HepG2 (cell line): ENCODE data around the gene ARHGAP5. TPM values are rescaled to one million over a fixed set of nuclear protein-coding genes. Genes with fewer than 3 reads are reported as not detected.

ENCODE experiments used
- ATAC-seq: fragments of 200-7000 bp; cut with Tn5 transposase; 3 replicates; pipeline ENCODE4 v1.9.1; 2020; ENCODE audit warnings: mild to moderate bottlenecking, moderate library complexity
- BruUV-seq: library from RNA; stranded (reverse); fragments of 400-500 nt; replicated peaks from 2 replicates; lab custom pipeline; 2021; lab: Mats Ljungman, UMichigan
- CTCF ChIA-PET: fragments of 300-600 bp; formaldehyde crosslinking; extraction: SDS; loops from one replicate; lab custom pipeline; 2021; ENCODE audit warnings: low total read pairs, inconsistent platforms, low intra/inter-chr PET ratio; lab: Yijun Ruan, JAX
- POLR2A ChIA-PET: fragments of 350-600 bp; sonication (Branson Sonifier 250); formaldehyde crosslinking; loops from one replicate; lab custom pipeline; 2020; ENCODE audit warnings: antibody characterized with exemption, inconsistent platforms; lab: Yijun Ruan, JAX
- DNase-seq: peaks from one replicate; pipeline ENCODE4 v3.0.0-alpha.2; 2015; ENCODE audit warnings: low spot score
- FAIRE-seq: peaks from 3 replicates; lab custom pipeline; 2011; peaks lifted over from hg19 to GRCh38; lab: Jason Lieb, UNC
- H2AFZ ChIP-seq: one replicate; pipeline ENCODE4 v1.6.1; 2011; ENCODE audit warnings: low read length, inconsistent platforms
- H3K27ac ChIP-seq: fragments of 300-600 bp; 3 replicates; pipeline ENCODE4 v1.8.0; 2011; ENCODE audit warnings: mixed run types, mild to moderate bottlenecking, mixed read lengths, low read length, inconsistent platforms; ENCODE audit not compliant: insufficient read depth; ENCODE audit errors: extremely low read length
- H3K27me3 ChIP-seq, 2 experiments: fragments of 200-600 bp in 1 of 2; 2 replicates in 1 of 2; 3 replicates in 1 of 2; pipeline versions ENCODE4 v1.6.0 to v1.8.0; 2011; ENCODE audit warnings: low read length in 2 of 2, mild to moderate bottlenecking in 2 of 2, moderate library complexity in 2 of 2, inconsistent platforms in 1 of 2; ENCODE audit not compliant: insufficient read depth in 2 of 2, control insufficient read depth in 1 of 2
- H3K36me3 ChIP-seq, 2 experiments: fragments of 200-600 bp in 1 of 2; replicated peaks in 1 of 2; 2 replicates in 1 of 2; 3 replicates in 1 of 2; pipeline versions ENCODE4 v1.5.1 to v1.8.0; 2011; ENCODE audit warnings: low read length in 2 of 2, inconsistent platforms in 1 of 2; ENCODE audit not compliant: insufficient read depth in 2 of 2, control insufficient read depth in 1 of 2
- H3K4me1 ChIP-seq: 2 replicates; pipeline ENCODE4 v1.5.1; 2012; ENCODE audit warnings: low read length, inconsistent platforms; ENCODE audit not compliant: insufficient read depth
- H3K4me2 ChIP-seq: 2 replicates; pipeline ENCODE4 v1.6.0; 2011; ENCODE audit warnings: low read depth, low read length, inconsistent platforms
- H3K4me3 ChIP-seq, 3 experiments: fragments of 200-600 bp in 1 of 3; sonication (generic), shearing (Covaris generic) in 1 of 3; replicated peaks in 1 of 3; 2 replicates each; pipeline ENCODE4 v1.5.1; 2011 to 2016; ENCODE audit warnings: low read length in 3 of 3, inconsistent platforms in 2 of 3, low read depth in 2 of 3, mild to moderate bottlenecking in 2 of 3, control low read depth in 1 of 3, mixed read lengths in 1 of 3; ENCODE audit not compliant: insufficient read depth in 1 of 3
- H3K79me2 ChIP-seq: one replicate; pipeline ENCODE4 v1.6.1; 2011; ENCODE audit warnings: low read length, inconsistent platforms; ENCODE audit not compliant: insufficient read depth
- H3K9ac ChIP-seq: 2 replicates; pipeline ENCODE4 v1.6.0; 2011; ENCODE audit warnings: mild to moderate bottlenecking, low read depth, low read length, inconsistent platforms; ENCODE audit not compliant: insufficient read depth
- H3K9me3 ChIP-seq: 2 replicates; pipeline ENCODE4 v1.5.1; 2012; ENCODE audit warnings: mild to moderate bottlenecking, low read length
- H4K20me1 ChIP-seq: 2 replicates; pipeline ENCODE4 v1.6.0; 2011; ENCODE audit warnings: inconsistent platforms, mild to moderate bottlenecking, low read length, moderate library complexity; ENCODE audit not compliant: insufficient read depth
- ATF6 ChIP-seq: sonication (generic); formaldehyde crosslinking; conservative IDR thresholded peaks from 2 replicates; pipeline ENCODE4 v1.4.0; 2020; ENCODE audit warnings: missing genetic modification reagents
- HNRNPK ChIP-seq: fragments of 200-400 bp; formaldehyde crosslinking; IDR thresholded peaks from 2 replicates; pipeline ENCODE4 v1.6.1; 2018; ENCODE audit warnings: low read length, low read depth, moderate library complexity, mild to moderate bottlenecking; ENCODE audit not compliant: poor library complexity, severe bottlenecking
- MED1 ChIP-seq: sonication (generic); formaldehyde crosslinking; IDR thresholded peaks from 2 replicates; pipeline ENCODE4 v1.4.0; 2020; ENCODE audit warnings: missing genetic modification reagents
- PREB ChIP-seq: sonication (generic); formaldehyde crosslinking; IDR thresholded peaks from 2 replicates; pipeline ENCODE4 v1.4.0; 2020; ENCODE audit warnings: missing genetic modification reagents
- RFX3 ChIP-seq: IDR thresholded peaks from 2 replicates; pipeline ENCODE4 v1.6.1; 2016; ENCODE audit warnings: missing biosample characterization, missing genetic modification reagents
- ZKSCAN8 ChIP-seq: IDR thresholded peaks from 2 replicates; pipeline ENCODE4 v1.6.1; 2016; ENCODE audit warnings: borderline replicate concordance, missing genetic modification reagents, missing compliant biosample characterization
- ZNF121 ChIP-seq: sonication (generic); formaldehyde crosslinking; IDR thresholded peaks from 2 replicates; pipeline ENCODE4 v1.5.0; 2020; ENCODE audit warnings: mild to moderate bottlenecking, missing genetic modification reagents
- ZNF350 ChIP-seq: sonication (generic); formaldehyde crosslinking; IDR thresholded peaks from 2 replicates; pipeline ENCODE4 v1.4.0; 2020; ENCODE audit warnings: mild to moderate bottlenecking, low read depth, missing genetic modification reagents, borderline replicate concordance
- ZSCAN29 ChIP-seq: sonication (generic); formaldehyde crosslinking; conservative IDR thresholded peaks from 2 replicates; pipeline ENCODE4 v1.4.0; 2020; ENCODE audit warnings: mild to moderate bottlenecking, missing genetic modification reagents
- WGBS: methylation state at CpG from one replicate; pipeline ENCODE4 v1.1.6; 2017; ENCODE audit warnings: low lambda C conversion rate; 5-methylcytosine and 5-hydroxymethylcytosine counted together
- in situ Hi-C: cut with HindIII; loops from 2 replicates; pipeline ENCODE4 v1.10.0; 2017; ENCODE audit warnings: low pct_unique_long_range_greater_than_20kb; ENCODE audit not compliant: extremely low pct_ligation_motif_present
- intact Hi-C: fragments of 100-400 bp; cut with micrococcal nuclease; formaldehyde crosslinking; loops from one replicate; pipeline ENCODE4 v1.10.0; 2022; ENCODE audit not compliant: unreplicated experiment
- polyA plus RNA-seq, 8 experiments: library from polyadenylated mRNA; depleted of rRNA in 3 of 8; stranded (reverse) in 7 of 8; unstranded in 1 of 8; fragments of >200 nt; fragmentation: Illumina TruSeq in 4 of 8; extraction: Trizol in 4 of 8; gene quantifications; 2 replicates each; pipeline versions ENCODE4 v1.2.1 to v1.2.3, GENCODE V29; 2011 to 2016; ENCODE audit warnings: low read depth in 4 of 8, missing spikeins in 1 of 8, mixed read lengths in 1 of 8; ENCODE audit not compliant: insufficient read depth in 1 of 8
- total RNA-seq, 5 experiments: library from RNA; depleted of rRNA; stranded (reverse); fragments of >200 nt; fragmentation: Illumina TruSeq; extraction: Trizol; gene quantifications; 2 replicates each; pipeline ENCODE4 v1.2.3, GENCODE V29; 2016; ENCODE audit warnings: low read depth in 1 of 5
- TF ChIP-seq, protein P1 (sequence below), 2 experiments: sonication (generic) in 1 of 2; formaldehyde crosslinking in 1 of 2; IDR thresholded peaks; 2 replicates each; pipeline versions ENCODE4 v1.6.1 to v1.9.0; 2014 to 2022; ENCODE audit warnings: antibody characterized with exemption in 1 of 2, borderline replicate concordance in 1 of 2, inconsistent platforms in 1 of 2, low read depth in 1 of 2, missing genetic modification reagents in 1 of 2

ARHGAP5 gene
- total and polyA plus RNA-seq, 2 of the 13 experiments (the other 11 are each of a cell fraction or from before 2014, with no cell fraction given): 33.7 to 144 TPM

DNA sequence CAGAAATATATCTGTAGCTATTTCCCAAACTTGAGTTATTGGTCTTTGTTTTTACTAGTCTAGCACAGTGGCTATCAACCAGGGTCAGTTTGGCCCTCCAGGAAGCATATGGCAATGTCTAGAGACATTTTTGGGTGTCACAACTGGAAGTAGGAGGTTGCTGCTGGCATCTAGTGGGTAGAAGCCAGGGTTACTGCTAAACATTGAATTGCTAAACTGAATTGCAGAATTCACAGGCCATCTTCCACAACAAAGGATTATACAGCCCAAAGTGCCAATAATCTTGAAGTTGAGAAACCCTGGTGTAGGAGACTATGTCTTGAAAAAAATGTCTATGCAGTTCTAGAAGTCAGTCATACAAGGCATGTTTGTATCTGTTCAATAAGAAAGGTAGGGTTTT lies 27.7 kb downstream of the ARHGAP5 start (continued):
- TF ChIP-seq MED1 (CRISPR knock-in tag): no peak
- TF ChIP-seq, all 625 proteins: peak for 5

DNA sequence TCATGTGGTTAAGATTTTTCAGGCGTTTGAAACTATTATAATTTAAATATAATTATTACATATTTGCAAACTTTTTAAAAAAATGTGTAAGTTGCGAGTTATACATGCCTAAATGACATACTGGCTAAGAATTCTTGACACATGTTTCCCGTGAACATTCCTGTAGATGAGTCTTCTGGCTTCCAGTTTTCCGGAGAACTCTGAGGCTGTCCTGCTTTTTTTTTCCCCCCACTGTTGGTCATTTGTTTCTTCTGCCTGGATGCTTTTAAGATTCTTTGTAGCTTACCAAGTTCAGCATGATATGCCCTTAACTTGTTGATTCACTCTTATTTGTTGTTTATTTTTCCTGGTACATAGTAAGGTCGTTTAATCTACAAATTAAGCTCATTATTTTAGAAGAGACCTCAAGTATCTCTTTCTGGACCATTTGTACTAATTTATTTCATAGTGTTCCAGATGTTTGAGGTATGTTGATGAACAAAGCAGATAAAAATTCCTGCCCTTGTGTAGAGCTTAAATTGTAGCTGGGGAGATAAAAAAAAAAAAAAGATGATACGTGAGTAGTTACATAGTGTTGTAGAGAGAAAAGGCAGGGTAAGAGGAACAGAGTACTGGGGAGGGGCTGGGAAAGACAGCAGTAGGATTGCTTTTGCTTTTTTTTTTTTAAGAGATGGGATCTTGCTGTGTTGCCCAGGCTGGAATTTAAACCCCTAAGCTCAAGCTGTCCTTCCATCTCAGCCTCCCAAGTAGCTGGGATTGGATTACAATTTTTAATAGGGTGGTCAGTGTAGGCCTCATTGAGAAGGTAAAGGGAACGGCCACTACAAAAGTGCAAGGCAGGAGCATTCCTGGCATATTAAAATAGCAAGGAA lies 32.8 kb downstream of the ARHGAP5 start:
- Histone ChIP-seq H3K79me2 (peaks cover 85% of the 10 kb centered on the region), H3K9ac (no peak overlapping the region), H3K9me3 (no peaks in the 10 kb centered on the region), H3K4me3 (no peak overlapping the region), H3K27ac (no peak overlapping the region), H4K20me1 (peaks cover 21% of the 10 kb centered on the region), H3K36me3 (peaks cover 1 to 4% of the 10 kb centered on the region in 2 experiments; a peak in 2 of 5 replicates), H3K4me1 (peaks cover 17% of the 10 kb centered on the region), H3K4me2 (no peak overlapping the region), H2AFZ (no peak overlapping the region), H3K27me3 (no peaks in the 10 kb centered on the region)
- 95% methylated on average over 7 of the region's 7 CpGs for WGBS
- FAIRE-seq (no peak), DNase-seq (no peak), ATAC-seq (no peak)
- ChIA-PET POLR2A (interaction anchor here (0.8 kb wide), 1 partner anchor 33 kb away, joined by 4 read pairs; no protein-coding TSS in a partner anchor), CTCF (no interaction called here)
- TF ChIP-seq ATF6 (CRISPR knock-in tag) (no peak), HNRNPK (peak; percentile 34), PREB (no peak), ZNF121 (CRISPR knock-in tag) (peak; percentile 91), ZKSCAN8 (CRISPR knock-in tag) (0 out of 2 replicates have a peak, but pooled peaks have one; percentile 11), ZNF350 (CRISPR knock-in tag) (no peak), ZSCAN29 (CRISPR knock-in tag) (no peak), RFX3 (CRISPR knock-in tag) (0 out of 2 replicates have a peak, but pooled peaks have one; percentile 7)
- TF ChIP-seq, protein P1, sequence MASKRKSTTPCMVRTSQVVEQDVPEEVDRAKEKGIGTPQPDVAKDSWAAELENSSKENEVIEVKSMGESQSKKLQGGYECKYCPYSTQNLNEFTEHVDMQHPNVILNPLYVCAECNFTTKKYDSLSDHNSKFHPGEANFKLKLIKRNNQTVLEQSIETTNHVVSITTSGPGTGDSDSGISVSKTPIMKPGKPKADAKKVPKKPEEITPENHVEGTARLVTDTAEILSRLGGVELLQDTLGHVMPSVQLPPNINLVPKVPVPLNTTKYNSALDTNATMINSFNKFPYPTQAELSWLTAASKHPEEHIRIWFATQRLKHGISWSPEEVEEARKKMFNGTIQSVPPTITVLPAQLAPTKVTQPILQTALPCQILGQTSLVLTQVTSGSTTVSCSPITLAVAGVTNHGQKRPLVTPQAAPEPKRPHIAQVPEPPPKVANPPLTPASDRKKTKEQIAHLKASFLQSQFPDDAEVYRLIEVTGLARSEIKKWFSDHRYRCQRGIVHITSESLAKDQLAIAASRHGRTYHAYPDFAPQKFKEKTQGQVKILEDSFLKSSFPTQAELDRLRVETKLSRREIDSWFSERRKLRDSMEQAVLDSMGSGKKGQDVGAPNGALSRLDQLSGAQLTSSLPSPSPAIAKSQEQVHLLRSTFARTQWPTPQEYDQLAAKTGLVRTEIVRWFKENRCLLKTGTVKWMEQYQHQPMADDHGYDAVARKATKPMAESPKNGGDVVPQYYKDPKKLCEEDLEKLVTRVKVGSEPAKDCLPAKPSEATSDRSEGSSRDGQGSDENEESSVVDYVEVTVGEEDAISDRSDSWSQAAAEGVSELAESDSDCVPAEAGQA (IDR thresholded peaks at IDR 0.05; ENCODE audit: low read depth): no peak
- TF ChIP-seq, protein P1 (CRISPR knock-in tag; IDR thresholded peaks at IDR 0.05; ENCODE audit: borderline replicate concordance): no peak
- BruUV-seq: no TSS peak
- intact Hi-C loops (no loop called here), in situ Hi-C loops (no loop called here)
